Smooth muscle cell (in vitro differentiated cells): ENCODE measurements around the gene BUD13. TPM values are rescaled to one million over a fixed set of nuclear protein-coding genes. Genes with fewer than 3 reads are reported as not detected.
A peak's percentile ranks its signal among the peaks of the same experiment; 100 is the strongest.

ENCODE experiments used
- DNase-seq: peaks from one replicate; lab custom pipeline; 2025; ENCODE audit not compliant: unreplicated experiment; lab: John Stamatoyannopoulos, UW
- H2AFZ ChIP-seq: fragments of 200-600 bp; sonication (generic); 2 replicates; pipeline ENCODE4 v1.6.0; 2016; ENCODE audit warnings: antibody characterized with exemption, low read depth, mild to moderate bottlenecking
- H3F3A ChIP-seq: fragments of 200-600 bp; sonication (generic); 2 replicates; pipeline ENCODE4 v1.6.0; 2017; ENCODE audit warnings: antibody characterized with exemption, low read depth
- H3K27ac ChIP-seq: fragments of 200-600 bp; sonication (generic); 2 replicates; pipeline ENCODE4 v1.5.1; 2016; ENCODE audit warnings: low read depth, mild to moderate bottlenecking
- H3K27me3 ChIP-seq: fragments of 200-600 bp; sonication (generic); 2 replicates; pipeline ENCODE4 v1.6.1; 2016; ENCODE audit warnings: low read depth, mild to moderate bottlenecking
- H3K36me3 ChIP-seq: fragments of 200-600 bp; sonication (generic); 2 replicates; pipeline ENCODE4 v1.5.1; 2016; ENCODE audit warnings: low read depth
- H3K4me1 ChIP-seq: fragments of 200-600 bp; sonication (generic); 2 replicates; pipeline ENCODE4 v1.5.1; 2016; ENCODE audit warnings: low read depth
- H3K4me2 ChIP-seq: fragments of 200-600 bp; sonication (generic); 2 replicates; pipeline ENCODE4 v1.6.0; 2016; ENCODE audit warnings: mild to moderate bottlenecking
- H3K4me3 ChIP-seq: fragments of 200-600 bp; sonication (generic); 2 replicates; pipeline ENCODE4 v1.5.1; 2016; ENCODE audit warnings: mild to moderate bottlenecking
- H3K79me2 ChIP-seq: fragments of 200-600 bp; sonication (generic); 2 replicates; pipeline ENCODE4 v1.6.0; 2016; ENCODE audit warnings: low read depth, mild to moderate bottlenecking
- H3K9ac ChIP-seq: fragments of 200-600 bp; sonication (generic); 2 replicates; pipeline ENCODE4 v1.6.0; 2016; ENCODE audit warnings: low read depth
- H3K9me3 ChIP-seq: fragments of 200-600 bp; sonication (generic); replicated peaks from 2 replicates; pipeline ENCODE4 v1.5.1; 2016; ENCODE audit warnings: low read depth
- H4K20me1 ChIP-seq: fragments of 200-600 bp; sonication (generic); 2 replicates; pipeline ENCODE4 v1.6.0; 2016; ENCODE audit warnings: low read depth
- WGBS: methylation state at CpG from one replicate; pipeline ENCODE4 v1.1.7; 2016; ENCODE audit warnings: low lambda C conversion rate; 5-methylcytosine and 5-hydroxymethylcytosine counted together
- polyA plus RNA-seq: library from polyadenylated mRNA; unstranded; fragments of >200 nt; fragmentation: Nextera tagmentation; extraction: Ambion mirVana; gene quantifications from 2 replicates; pipeline ENCODE4 v1.2.1, GENCODE V29; 2016
- total RNA-seq: library from RNA; depleted of rRNA; stranded (reverse); fragments of >200 nt; gene quantifications from 2 replicates; pipeline ENCODE4 v1.2.3, GENCODE V29; 2014
- TF ChIP-seq, protein P1 (sequence below): fragments of 200-600 bp; sonication (generic); IDR thresholded peaks from 2 replicates; pipeline ENCODE4 v1.5.1; 2017; ENCODE audit warnings: borderline replicate concordance, mild to moderate bottlenecking, antibody characterized with exemption; ENCODE audit not compliant: insufficient read depth, poor library complexity, severe bottlenecking

Gene BUD13, protein sequence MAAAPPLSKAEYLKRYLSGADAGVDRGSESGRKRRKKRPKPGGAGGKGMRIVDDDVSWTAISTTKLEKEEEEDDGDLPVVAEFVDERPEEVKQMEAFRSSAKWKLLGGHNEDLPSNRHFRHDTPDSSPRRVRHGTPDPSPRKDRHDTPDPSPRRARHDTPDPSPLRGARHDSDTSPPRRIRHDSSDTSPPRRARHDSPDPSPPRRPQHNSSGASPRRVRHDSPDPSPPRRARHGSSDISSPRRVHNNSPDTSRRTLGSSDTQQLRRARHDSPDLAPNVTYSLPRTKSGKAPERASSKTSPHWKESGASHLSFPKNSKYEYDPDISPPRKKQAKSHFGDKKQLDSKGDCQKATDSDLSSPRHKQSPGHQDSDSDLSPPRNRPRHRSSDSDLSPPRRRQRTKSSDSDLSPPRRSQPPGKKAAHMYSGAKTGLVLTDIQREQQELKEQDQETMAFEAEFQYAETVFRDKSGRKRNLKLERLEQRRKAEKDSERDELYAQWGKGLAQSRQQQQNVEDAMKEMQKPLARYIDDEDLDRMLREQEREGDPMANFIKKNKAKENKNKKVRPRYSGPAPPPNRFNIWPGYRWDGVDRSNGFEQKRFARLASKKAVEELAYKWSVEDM
- total RNA-seq (13.4 and 13.8 TPM in 2 replicates), polyA plus RNA-seq (10.9 and 15.7 TPM in 2 replicates)

DNA sequence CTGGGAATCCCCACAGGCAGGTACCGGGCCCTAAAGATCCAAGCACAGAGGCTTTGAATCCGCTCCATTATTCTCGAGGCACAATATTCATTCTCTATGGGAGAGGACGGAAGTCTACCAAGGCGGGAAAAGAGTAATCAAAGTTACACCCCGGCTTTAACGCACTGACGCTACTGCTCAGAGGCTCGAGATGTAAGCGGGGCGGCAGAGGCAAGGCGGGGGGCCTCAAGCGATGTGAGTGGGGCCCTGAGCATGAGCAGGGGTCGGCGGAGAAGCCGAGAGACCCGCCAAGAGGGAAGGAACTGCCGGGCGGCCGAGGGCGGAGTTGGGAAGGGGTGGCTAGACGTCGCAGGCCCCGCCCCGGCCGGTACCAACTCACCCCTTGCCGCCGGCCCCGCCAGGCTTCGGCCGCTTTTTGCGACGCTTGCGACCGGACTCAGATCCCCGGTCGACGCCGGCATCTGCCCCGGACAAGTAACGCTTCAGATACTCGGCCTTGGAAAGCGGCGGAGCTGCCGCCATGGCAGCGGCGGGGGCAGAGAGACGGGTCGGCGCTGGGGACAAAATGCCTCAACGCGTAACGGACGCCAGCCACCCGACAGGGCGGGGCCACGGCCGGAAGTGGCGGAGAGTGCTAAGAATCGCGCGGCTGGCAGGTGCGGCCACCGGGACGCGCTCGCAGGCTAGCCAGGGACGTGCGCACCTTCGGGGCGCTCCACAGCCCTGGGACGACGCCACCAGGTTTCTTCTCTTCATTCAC is at the start of gene BUD13:
Gene BUD13 (minus strand): TSS at position 545 of the 760 bp plus-strand sequence. CDS start 23 bp downstream, at position 522.
- no peaks in the 10 kb centered on the region for H4K20me1 ChIP-seq
- peaks cover 17% of the 10 kb centered on the region for H3K79me2 ChIP-seq
- WGBS, result 2% methylated on average over 58 of the region's 73 CpGs
- peak; percentile 57 for DNase-seq
- H3K9me3 ChIP-seq, result no peaks in the 10 kb centered on the region
- H3K27me3 ChIP-seq, result no peaks in the 10 kb centered on the region
- H3K9ac ChIP-seq, result peak within 1 kb of the TSS; percentile 94
- H3K36me3 ChIP-seq, result peaks cover 6% of the 10 kb centered on the region
- H3K27ac ChIP-seq, result peak within 1 kb of the TSS; percentile 88
- peak within 1 kb of the TSS; percentile 87 for H3K4me2 ChIP-seq
- H3F3A ChIP-seq, result peaks cover 3% of the 10 kb centered on the region
- TF ChIP-seq, protein P1, sequence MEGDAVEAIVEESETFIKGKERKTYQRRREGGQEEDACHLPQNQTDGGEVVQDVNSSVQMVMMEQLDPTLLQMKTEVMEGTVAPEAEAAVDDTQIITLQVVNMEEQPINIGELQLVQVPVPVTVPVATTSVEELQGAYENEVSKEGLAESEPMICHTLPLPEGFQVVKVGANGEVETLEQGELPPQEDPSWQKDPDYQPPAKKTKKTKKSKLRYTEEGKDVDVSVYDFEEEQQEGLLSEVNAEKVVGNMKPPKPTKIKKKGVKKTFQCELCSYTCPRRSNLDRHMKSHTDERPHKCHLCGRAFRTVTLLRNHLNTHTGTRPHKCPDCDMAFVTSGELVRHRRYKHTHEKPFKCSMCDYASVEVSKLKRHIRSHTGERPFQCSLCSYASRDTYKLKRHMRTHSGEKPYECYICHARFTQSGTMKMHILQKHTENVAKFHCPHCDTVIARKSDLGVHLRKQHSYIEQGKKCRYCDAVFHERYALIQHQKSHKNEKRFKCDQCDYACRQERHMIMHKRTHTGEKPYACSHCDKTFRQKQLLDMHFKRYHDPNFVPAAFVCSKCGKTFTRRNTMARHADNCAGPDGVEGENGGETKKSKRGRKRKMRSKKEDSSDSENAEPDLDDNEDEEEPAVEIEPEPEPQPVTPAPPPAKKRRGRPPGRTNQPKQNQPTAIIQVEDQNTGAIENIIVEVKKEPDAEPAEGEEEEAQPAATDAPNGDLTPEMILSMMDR, result no peak
- H3K4me3 ChIP-seq, result peak within 1 kb of the TSS; percentile 89
- H3K4me1 ChIP-seq, result peaks cover 18% of the 10 kb centered on the region
- peak within 1 kb of the TSS; percentile 92 for H2AFZ ChIP-seq

DNA sequence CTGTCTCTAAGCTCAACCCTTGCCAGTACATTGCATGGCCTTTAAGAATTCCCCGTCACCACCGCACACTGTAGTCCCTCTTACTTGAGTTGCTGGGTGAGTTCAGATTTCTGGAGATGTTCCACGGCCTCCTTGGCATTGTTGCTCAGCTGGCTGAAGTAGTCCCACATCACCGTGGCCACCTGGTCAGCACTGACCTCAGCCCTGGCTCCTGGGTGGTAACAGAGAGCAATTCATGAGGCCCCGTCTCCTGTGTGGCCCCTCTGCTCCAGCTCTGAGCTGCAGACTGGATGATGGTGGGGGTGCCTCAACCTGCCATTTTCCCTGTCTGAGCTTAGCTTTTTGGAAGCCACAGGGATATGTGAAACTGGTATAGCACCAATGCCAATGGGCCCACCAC is 49.8 kb upstream of the BUD13 start:
- TF ChIP-seq, protein P1, result no peak
- no peak for DNase-seq
- 75% methylated on average over 5 of the region's 5 CpGs for WGBS
- Histone ChIP-seq H3K9me3 (no peaks in the 10 kb centered on the region), H3K79me2 (no peaks in the 10 kb centered on the region), H3K4me1 (no peaks in the 10 kb centered on the region), H3F3A (no peaks in the 10 kb centered on the region), H3K4me2 (no peak overlapping the region), H2AFZ (no peak overlapping the region), H3K27me3 (no peaks in the 10 kb centered on the region), H4K20me1 (no peaks in the 10 kb centered on the region), H3K4me3 (no peak overlapping the region), H3K27ac (no peak overlapping the region), H3K9ac (no peak overlapping the region), H3K36me3 (no peaks in the 10 kb centered on the region)

DNA sequence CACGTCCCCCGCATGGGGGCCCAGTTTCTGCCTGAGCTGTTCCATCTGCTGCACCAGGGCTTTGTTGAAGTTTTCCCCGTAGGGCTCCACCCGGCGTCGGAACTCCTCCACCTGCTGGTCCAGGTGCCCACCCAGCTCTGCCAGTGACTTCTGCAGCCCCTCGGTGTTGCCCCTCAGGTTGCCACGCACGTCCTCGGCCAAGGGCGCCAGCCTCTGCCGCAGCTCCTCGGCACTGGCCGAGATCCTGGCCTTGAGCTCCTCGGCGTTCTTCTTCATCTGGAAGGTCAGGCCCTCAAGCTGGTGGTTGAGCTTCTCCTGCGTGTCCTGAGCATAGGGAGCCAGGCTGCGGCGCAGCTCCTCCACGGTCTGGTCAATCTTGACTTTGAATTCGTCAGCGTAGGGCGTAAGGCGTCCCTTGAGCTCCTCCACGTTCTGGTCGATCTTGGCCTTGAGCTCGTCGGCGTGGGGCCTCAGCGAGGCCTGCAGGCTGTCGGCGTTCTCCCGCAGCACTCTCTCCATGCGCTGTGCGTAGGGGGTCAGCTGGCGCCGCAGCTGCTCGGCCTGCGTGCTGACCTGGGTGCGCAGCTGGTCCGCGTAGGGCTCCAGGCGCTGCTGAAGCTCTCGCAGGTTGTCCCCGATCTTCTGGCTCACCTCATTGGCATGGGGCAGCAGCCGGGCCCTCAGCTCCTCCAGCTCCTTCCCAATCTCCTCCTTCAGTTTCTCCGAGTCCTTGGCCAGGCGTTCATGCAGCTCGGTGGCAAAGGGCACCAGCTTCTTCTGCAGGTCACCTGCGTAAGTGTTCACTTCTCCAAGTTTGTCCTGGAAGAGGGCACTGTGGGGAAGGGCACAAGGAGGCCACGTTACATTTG is 48.5 kb upstream of the BUD13 start:
- no peaks in the 10 kb centered on the region for H3K79me2 ChIP-seq
- no peaks in the 10 kb centered on the region for H3K27me3 ChIP-seq
- H3K4me1 ChIP-seq, result no peaks in the 10 kb centered on the region
- H3K36me3 ChIP-seq, result no peaks in the 10 kb centered on the region
- TF ChIP-seq, protein P1, result no peak
- no peak overlapping the region for H2AFZ ChIP-seq
- no peak overlapping the region for H3K4me3 ChIP-seq
- no peaks in the 10 kb centered on the region for H4K20me1 ChIP-seq
- 95% methylated on average over 51 of the region's 51 CpGs for WGBS
- H3K4me2 ChIP-seq, result no peak overlapping the region
- H3K27ac ChIP-seq, result no peak overlapping the region
- DNase-seq, result no peak
- no peak overlapping the region for H3K9ac ChIP-seq
- H3K9me3 ChIP-seq, result no peaks in the 10 kb centered on the region
- H3F3A ChIP-seq, result no peaks in the 10 kb centered on the region
